Panc1 (cell line): Measurements from ENCODE around the gene SLC17A7. TPM values are rescaled to one million over a fixed set of nuclear protein-coding genes. Genes with fewer than 3 reads are reported as not detected.

Experiments used
- ATAC-seq: fragments of 200-7000 bp; cut with Tn5 transposase; 2 replicates; pipeline ENCODE4 v1.9.1; 2020; ENCODE audit warnings: mild to moderate bottlenecking, moderate library complexity
- BruUV-seq: library from RNA; stranded (reverse); fragments of 400-500 nt; replicated peaks from 2 replicates; lab custom pipeline; 2021; lab: Mats Ljungman, UMichigan
- CTCF ChIA-PET: fragments of 300-600 bp; sonication (Branson Sonifier 250); formaldehyde crosslinking; loops from one replicate; lab custom pipeline; 2022; ENCODE audit warnings: antibody characterized with exemption; lab: Charles Lee
- POLR2A ChIA-PET: fragments of 300-600 bp; sonication (Branson Sonifier 250); formaldehyde crosslinking; loops from one replicate; lab custom pipeline; 2022; ENCODE audit warnings: antibody characterized with exemption; lab: Charles Lee
- DNase-seq: peaks from one replicate; pipeline ENCODE4 v3.0.0-alpha.2; 2010; ENCODE audit warnings: low read depth, low spot score
- H3K27ac ChIP-seq: 2 replicates; pipeline ENCODE4 v1.5.1; 2011; ENCODE audit warnings: mild to moderate bottlenecking, low read length, inconsistent platforms
- H3K27me3 ChIP-seq: fragments of 200-500 bp; sonication (Bioruptor generic); 2 replicates; pipeline ENCODE4 v1.6.0; 2014; ENCODE audit warnings: low read length, inconsistent platforms; ENCODE audit not compliant: control insufficient read depth, insufficient read depth
- H3K36me3 ChIP-seq: fragments of 200-500 bp; sonication (Bioruptor generic); 2 replicates; pipeline ENCODE4 v1.5.1; 2014; ENCODE audit warnings: inconsistent platforms, mild to moderate bottlenecking, low read length, moderate library complexity; ENCODE audit not compliant: control insufficient read depth, insufficient read depth
- H3K4me1 ChIP-seq: 2 replicates; pipeline ENCODE4 v1.5.1; 2011; ENCODE audit warnings: inconsistent platforms, mild to moderate bottlenecking, low read length, moderate library complexity; ENCODE audit not compliant: control insufficient read depth, insufficient read depth
- H3K4me3 ChIP-seq, 2 experiments: 2 replicates each; pipeline ENCODE4 v1.5.1; 2011 to 2012; ENCODE audit warnings: low read depth in 2 of 2, low read length in 2 of 2, mild to moderate bottlenecking in 2 of 2, inconsistent platforms in 1 of 2, moderate library complexity in 1 of 2
- H3K9me3 ChIP-seq: fragments of 200-500 bp; sonication (Bioruptor generic); 2 replicates; pipeline ENCODE4 v1.5.1; 2014; ENCODE audit warnings: low read depth, mild to moderate bottlenecking, inconsistent platforms, low read length, moderate library complexity; ENCODE audit not compliant: control insufficient read depth, insufficient read depth
- CTCF ChIP-seq: fragments of 450-650 bp; IDR thresholded peaks from 2 replicates; pipeline ENCODE4 v1.5.1; 2017; ENCODE audit warnings: mild to moderate bottlenecking
- POLR2AphosphoS5 ChIP-seq: IDR thresholded peaks from 2 replicates; pipeline ENCODE4 v1.6.1; 2012; ENCODE audit warnings: mild to moderate bottlenecking, low read depth, low read length, moderate library complexity
- REST ChIP-seq, 2 experiments: IDR thresholded peaks; 2 replicates each; pipeline ENCODE4 v1.6.1; 2011 to 2012; ENCODE audit warnings: low read depth in 2 of 2, control low read depth in 1 of 2, low read length in 1 of 2, mild to moderate bottlenecking in 1 of 2, moderate library complexity in 1 of 2; ENCODE audit not compliant: insufficient read depth in 1 of 2
- SIN3A ChIP-seq: IDR thresholded peaks from 2 replicates; pipeline ENCODE4 v1.6.1; 2012; ENCODE audit warnings: low read depth, mild to moderate bottlenecking, low read length, moderate library complexity, borderline replicate concordance; ENCODE audit not compliant: insufficient read depth
- TCF7L2 ChIP-seq: IDR thresholded peaks from 2 replicates; pipeline ENCODE4 v1.6.1; 2011; ENCODE audit warnings: mild to moderate bottlenecking, low read depth, low read length, inconsistent platforms
- in situ Hi-C: cut with HindIII; loops from 2 replicates; pipeline ENCODE4 v1.10.0; 2016; ENCODE audit warnings: low sequenced_read_pairs, low pct_unique_long_range_greater_than_20kb
- intact Hi-C: fragments of 100-400 bp; cut with micrococcal nuclease; formaldehyde crosslinking; loops from one replicate; pipeline ENCODE4 v1.10.0; 2022; ENCODE audit not compliant: unreplicated experiment
- total RNA-seq: library from RNA; stranded (reverse); gene quantifications from one replicate; pipeline ENCODE4 v1.2.1, GENCODE V29; 2021; ENCODE audit not compliant: unreplicated experiment

SLC17A7 gene
- total RNA-seq, 1 experiment from 2014 or later, result 1.2 TPM

GRCh38 chr19:49455773-49456172 is 14.4 kb upstream of the SLC17A7 start:
- ATAC-seq (no peak), DNase-seq (no peak)
- H3K27ac ChIP-seq, result no peak overlapping the region
- intact Hi-C loops, result no loop called here
- TF ChIP-seq POLR2AphosphoS5 (no peak), REST (IDR thresholded peaks at IDR 0.05; ENCODE audit: insufficient read depth in 1 of 2, low read depth in 2 of 2, low read length in 1 of 2) (no peak), CTCF (no peak), TCF7L2 (no peak), SIN3A (no peak)
- no peaks in the 10 kb centered on the region; the same call in 1 of the 2 replicates for H3K4me1 ChIP-seq
- CTCF ChIA-PET, result no interaction called here
- H3K27me3 ChIP-seq, result no peaks in the 10 kb centered on the region
- POLR2A ChIA-PET, result no interaction called here
- H3K4me3 ChIP-seq, result no peak overlapping the region
- H3K9me3 ChIP-seq, result no peaks in the 10 kb centered on the region
- no TSS peak for BruUV-seq
- H3K36me3 ChIP-seq, result no peaks in the 10 kb centered on the region; the same call in 1 of the 2 replicates
- in situ Hi-C loops, result no loop called here

- TSS peak; percentile 97 for BruUV-seq
- H3K36me3 ChIP-seq, result no peaks in the 10 kb centered on the region; the same call in 1 of the 2 replicates
- TF ChIP-seq REST (IDR thresholded peaks at IDR 0.05; ENCODE audit: insufficient read depth in 1 of 2, low read depth in 2 of 2, low read length in 1 of 2) (no peak), POLR2AphosphoS5 (no peak), CTCF (no peak), TCF7L2 (no peak), SIN3A (no peak)
- intact Hi-C loops (no loop called here), in situ Hi-C loops (no loop called here)
- no peaks in the 10 kb centered on the region for H3K27me3 ChIP-seq
- CTCF ChIA-PET, result interaction anchor here (0.6 kb wide), 1 partner anchor 74 kb away, joined by 3 read pairs; the partner anchor contains the start of gene RCN3
- POLR2A ChIA-PET, result interaction anchor here (0.6 kb wide), 1 partner anchor 221 kb away, joined by 3 read pairs; no protein-coding TSS in a partner anchor
- H3K4me1 ChIP-seq, result no peaks in the 10 kb centered on the region; the same call in 1 of the 2 replicates
- H3K4me3 ChIP-seq, result peak overlapping the region; percentile 77 to 96
- ATAC-seq, result no peak
- H3K9me3 ChIP-seq, result no peaks in the 10 kb centered on the region
- peak overlapping the region; percentile 99 for H3K27ac ChIP-seq
- no peak for DNase-seq
These were observed 12.5 kb upstream of the SLC17A7 start for GRCh38 chr19:49453757-49454240.
